Prostate gland (tissue), 2 donors: Measurements from ENCODE around the gene SYPL2. TPM values are rescaled to one million over a fixed set of nuclear protein-coding genes. Genes with fewer than 3 reads are reported as not detected.

Experiments
- DNase-seq: peaks from one replicate; pipeline ENCODE4 v3.0.0-alpha.2; 2019; ENCODE audit warnings: low spot score
- H3K27ac ChIP-seq, 2 donors: fragments of 200-600 bp; sonication (generic); 2 replicates each; pipeline ENCODE4 v1.5.1; 2017 to 2019
- H3K27me3 ChIP-seq: fragments of 200-600 bp; sonication (generic); replicated peaks from 2 replicates; pipeline ENCODE4 v1.5.1; 2019; ENCODE audit not compliant: insufficient read depth
- H3K36me3 ChIP-seq, 2 donors: fragments of 200-600 bp; sonication (generic); 1 replicate in 1 of 2; 2 replicates in 1 of 2; pipeline versions ENCODE4 v1.5.1 to v1.8.1; 2017 to 2019
- H3K4me1 ChIP-seq: fragments of 200-600 bp; sonication (generic); replicated peaks from 2 replicates; pipeline ENCODE4 v1.5.1; 2019
- H3K4me3 ChIP-seq, 2 donors: fragments of 200-600 bp; sonication (generic); 2 replicates each; pipeline ENCODE4 v1.5.1; 2017 to 2019
- H3K9me3 ChIP-seq: fragments of 200-600 bp; sonication (generic); 2 replicates; pipeline ENCODE4 v1.5.1; 2017
- POLR2A ChIP-seq: fragments of 450-650 bp; IDR thresholded peaks from one replicate; pipeline ENCODE4 v1.6.1; 2016; ENCODE audit warnings: antibody characterized with exemption, mild to moderate bottlenecking
- POLR2AphosphoS5 ChIP-seq: sonication (generic); formaldehyde crosslinking; IDR thresholded peaks from one replicate; pipeline ENCODE4 v1.6.1; 2017; ENCODE audit warnings: antibody characterized with exemption
- WGBS: methylation state at CpG from one replicate; pipeline ENCODE4 v1.1.5; 2018; 5-methylcytosine and 5-hydroxymethylcytosine counted together
- intact Hi-C: fragments of 100-400 bp; cut with DNase I; formaldehyde crosslinking; loops from one replicate; pipeline ENCODE4 v1.14.2; 2022
- total RNA-seq, 2 donors: library from RNA; depleted of rRNA; stranded (reverse); fragments of >200 nt; gene quantifications; one replicate each; pipeline ENCODE4 v1.1.0, GENCODE V29; 2016
- TF ChIP-seq, protein P1 (sequence below), 4 experiments: fragments of 200-600 bp in 2 of 4; fragments of 450-650 bp in 2 of 4; sonication (generic) in 2 of 4; IDR thresholded peaks; 1 replicate in 3 of 4; 2 replicates in 1 of 4; pipeline ENCODE4 v1.5.1; 2016 to 2019; ENCODE audit warnings: antibody characterized with exemption in 4 of 4, mild to moderate bottlenecking in 2 of 4, moderate library complexity in 2 of 4

SYPL2 gene
- total RNA-seq, 2 donors from 2014 or later: 1.3 to 48.1 TPM

DNA sequence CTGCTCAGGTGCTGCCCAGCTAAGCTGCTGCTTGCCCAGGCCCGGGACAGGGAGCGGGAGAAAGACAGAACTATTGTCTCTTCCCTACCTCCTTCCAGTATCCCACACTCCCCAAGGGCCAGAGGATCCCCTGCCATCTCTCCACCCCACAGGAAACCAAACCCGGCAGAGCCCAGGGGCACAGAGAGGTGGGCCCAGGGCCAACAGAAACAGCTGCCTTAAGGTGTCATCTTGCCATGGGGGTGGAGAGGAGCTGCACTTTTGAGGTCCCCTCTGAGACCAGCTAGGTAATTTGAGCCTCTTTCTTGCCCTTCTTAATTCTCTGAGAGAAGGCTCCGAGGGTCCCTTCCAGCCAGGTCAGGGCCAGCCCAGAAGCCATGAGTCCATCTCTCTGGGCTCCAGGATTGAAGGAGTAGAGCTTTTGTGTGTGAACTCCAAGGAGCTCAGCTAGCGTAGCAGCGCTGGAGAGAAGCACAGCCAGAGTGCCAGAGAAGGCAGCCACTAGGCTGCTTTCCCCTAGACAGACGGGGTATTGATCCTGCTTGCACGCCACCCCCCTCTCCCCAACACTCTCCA lies 63.6 kb downstream of the SYPL2 start:
- no peaks in the 10 kb centered on the region for H3K36me3 ChIP-seq
- no peaks in the 10 kb centered on the region for H3K9me3 ChIP-seq
- no peak for DNase-seq
- TF ChIP-seq POLR2A: no peak
- TF ChIP-seq, protein P1, sequence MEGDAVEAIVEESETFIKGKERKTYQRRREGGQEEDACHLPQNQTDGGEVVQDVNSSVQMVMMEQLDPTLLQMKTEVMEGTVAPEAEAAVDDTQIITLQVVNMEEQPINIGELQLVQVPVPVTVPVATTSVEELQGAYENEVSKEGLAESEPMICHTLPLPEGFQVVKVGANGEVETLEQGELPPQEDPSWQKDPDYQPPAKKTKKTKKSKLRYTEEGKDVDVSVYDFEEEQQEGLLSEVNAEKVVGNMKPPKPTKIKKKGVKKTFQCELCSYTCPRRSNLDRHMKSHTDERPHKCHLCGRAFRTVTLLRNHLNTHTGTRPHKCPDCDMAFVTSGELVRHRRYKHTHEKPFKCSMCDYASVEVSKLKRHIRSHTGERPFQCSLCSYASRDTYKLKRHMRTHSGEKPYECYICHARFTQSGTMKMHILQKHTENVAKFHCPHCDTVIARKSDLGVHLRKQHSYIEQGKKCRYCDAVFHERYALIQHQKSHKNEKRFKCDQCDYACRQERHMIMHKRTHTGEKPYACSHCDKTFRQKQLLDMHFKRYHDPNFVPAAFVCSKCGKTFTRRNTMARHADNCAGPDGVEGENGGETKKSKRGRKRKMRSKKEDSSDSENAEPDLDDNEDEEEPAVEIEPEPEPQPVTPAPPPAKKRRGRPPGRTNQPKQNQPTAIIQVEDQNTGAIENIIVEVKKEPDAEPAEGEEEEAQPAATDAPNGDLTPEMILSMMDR (IDR thresholded peaks at IDR 0.05): no peak
- no peak for TF ChIP-seq POLR2AphosphoS5
- intact Hi-C loops: loop anchor here (10.0 kb wide), 1 partner anchor 105 kb away; the partner anchor contains the start of gene PSMA5
- no peaks in the 10 kb centered on the region for H3K4me1 ChIP-seq
- H3K4me3 ChIP-seq: no peak overlapping the region
- H3K27ac ChIP-seq: no peak overlapping the region
- WGBS: 50% methylated on average over 8 of the region's 8 CpGs
- no peaks in the 10 kb centered on the region for H3K27me3 ChIP-seq

DNA sequence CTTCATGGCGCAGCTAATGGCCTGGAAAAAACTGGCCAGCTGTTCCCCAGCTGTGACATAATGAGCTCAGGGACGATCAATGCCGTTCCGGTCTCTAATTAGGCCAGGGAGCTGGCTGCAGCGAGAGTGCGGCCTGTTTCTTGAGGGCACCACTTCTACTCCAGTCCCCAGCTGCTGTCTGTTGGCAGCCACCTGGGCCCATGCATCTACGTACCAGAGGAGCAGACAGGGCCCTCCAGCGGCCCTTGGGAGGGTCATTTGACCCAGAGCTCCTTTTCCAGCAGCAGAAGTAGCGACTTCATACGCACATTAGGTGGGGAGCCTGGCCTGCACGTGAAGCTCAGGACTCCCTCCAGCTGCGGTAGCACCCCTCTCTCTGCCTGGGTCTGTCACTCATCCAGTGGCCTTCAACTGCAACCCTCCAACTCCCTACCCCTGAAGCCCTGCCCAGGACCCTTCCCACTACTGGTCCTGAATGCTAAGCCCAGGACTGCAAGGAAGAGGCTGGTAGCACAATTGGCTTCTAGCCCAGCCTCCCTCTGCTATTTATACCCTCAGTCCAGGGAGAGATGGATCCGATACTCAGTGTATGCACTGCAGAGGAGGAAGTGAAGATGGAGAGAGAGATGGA lies 64.2 kb downstream of the SYPL2 start:
- TF ChIP-seq POLR2AphosphoS5 (no peak), POLR2A (no peak)
- TF ChIP-seq, protein P1 (IDR thresholded peaks at IDR 0.05): no peak
- no peak overlapping the region for H3K27ac ChIP-seq
- intact Hi-C loops: loop anchor here (10.0 kb wide), 1 partner anchor 106 kb away; the partner anchor contains the start of gene PSMA5
- no peak for DNase-seq
- no peaks in the 10 kb centered on the region for H3K36me3 ChIP-seq
- H3K4me1 ChIP-seq: no peaks in the 10 kb centered on the region
- no peaks in the 10 kb centered on the region for H3K9me3 ChIP-seq
- no peak overlapping the region for H3K4me3 ChIP-seq
- no peaks in the 10 kb centered on the region for H3K27me3 ChIP-seq
- 75% methylated on average over 13 of the region's 13 CpGs for WGBS

DNA sequence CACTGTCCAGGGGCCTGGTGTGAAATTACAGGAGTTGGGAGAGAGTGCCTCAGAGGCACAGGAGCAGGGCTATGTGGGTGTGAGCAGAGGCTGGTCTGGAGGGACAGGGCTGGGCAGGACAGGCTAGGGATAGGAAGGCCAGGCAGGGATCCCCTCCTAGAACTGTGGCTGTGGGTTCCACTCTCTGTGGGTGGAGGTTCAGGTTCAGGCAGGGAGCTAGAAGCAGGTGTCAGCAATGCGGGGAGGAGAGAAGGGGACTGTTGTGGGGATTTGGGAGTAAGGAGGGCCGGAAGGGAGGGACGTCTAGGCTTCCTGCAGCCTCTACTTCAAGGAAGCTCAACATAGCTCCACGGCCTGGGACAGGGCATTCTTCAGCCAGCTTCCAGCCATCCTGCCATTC lies 65.0 kb downstream of the SYPL2 start:
- Histone ChIP-seq H3K36me3 (no peaks in the 10 kb centered on the region), H3K4me3 (no peak overlapping the region), H3K9me3 (no peaks in the 10 kb centered on the region), H3K27ac (no peak overlapping the region), H3K27me3 (no peaks in the 10 kb centered on the region), H3K4me1 (no peaks in the 10 kb centered on the region)
- WGBS: 81% methylated on average over 4 of the region's 4 CpGs
- TF ChIP-seq POLR2A (no peak), POLR2AphosphoS5 (no peak)
- TF ChIP-seq, protein P1 (IDR thresholded peaks at IDR 0.05): no peak
- no peak for DNase-seq
- intact Hi-C loops: loop anchor here (10.0 kb wide), 1 partner anchor 107 kb away; the partner anchor contains the start of gene PSMA5

Other genes starting within 250 kb of the SYPL2 start
- 100 to 1,000 TPM in 1 of 2 donors, 10 to 100 TPM in 1; 18.8 to 118 TPM for gene CELSR2, start 217.0 kb upstream of the SYPL2 start, total RNA-seq
- gene PSRC1, start 183.4 kb upstream of the SYPL2 start, total RNA-seq: 10 to 100 TPM in 1 of 2 donors, 1 to 10 TPM in 1; 9.1 to 40.0 TPM
- gene MYBPHL, start 159.5 kb upstream of the SYPL2 start, total RNA-seq: not detected
- gene SORT1, start 68.6 kb upstream of the SYPL2 start, total RNA-seq: 100 to 1,000 TPM in 1 of 2 donors, 10 to 100 TPM in 1; 34.0 to 164 TPM
- gene PSMA5, start 40.1 kb upstream of the SYPL2 start, total RNA-seq: 10 to 100 TPM; 24.6 to 31.8 TPM
- 10 to 100 TPM in 1 of 2 donors, 1 to 10 TPM in 1; 3.0 to 29.4 TPM for gene ATXN7L2, start 17.4 kb downstream of the SYPL2 start, total RNA-seq
- 10 to 100 TPM; 12.0 to 12.3 TPM for gene CYB561D1, start 27.5 kb downstream of the SYPL2 start, total RNA-seq
- 10 to 100 TPM in 1 of 2 donors, 1 to 10 TPM in 1; 9.5 to 13.2 TPM for gene AMIGO1, start 43.2 kb downstream of the SYPL2 start, total RNA-seq
- gene GPR61, start 73.3 kb downstream of the SYPL2 start, total RNA-seq: 1 to 10 TPM in 1 of 2 donors, not detected in 1; 1.2 TPM
- 1 to 10 TPM; 5.1 to 5.4 TPM for gene GNAI3, start 82.1 kb downstream of the SYPL2 start, total RNA-seq
- not detected for gene GNAT2, start 153.1 kb downstream of the SYPL2 start, total RNA-seq
- 10 to 100 TPM; 40.1 to 72.3 TPM for gene AMPD2, start 153.3 kb downstream of the SYPL2 start, total RNA-seq
- gene GSTM4, start 189.6 kb downstream of the SYPL2 start, total RNA-seq: 10 to 100 TPM; 26.8 to 56.5 TPM
- gene GSTM2, start 201.5 kb downstream of the SYPL2 start, total RNA-seq: 10 to 100 TPM; 47.5 to 79.5 TPM
- not detected for gene GSTM1, start 221.3 kb downstream of the SYPL2 start, total RNA-seq
- gene GSTM5, start 245.7 kb downstream of the SYPL2 start, total RNA-seq: 10 to 100 TPM in 1 of 2 donors, 1 to 10 TPM in 1; 4.2 to 12.3 TPM